Gastrocnemius medialis (tissue), 4 donors: ENCODE measurements around the gene KPTN. TPM values are rescaled to one million over a fixed set of nuclear protein-coding genes. Genes with fewer than 3 reads are reported as not detected.

Experiments
- ATAC-seq, 2 donors: fragments of 150-250 bp; one replicate each; pipeline ENCODE4 v1.9.1; 2016
- DNase-seq, 2 donors: peaks; one replicate each; pipeline ENCODE4 v3.0.0-alpha.2; 2019
- H3K27ac ChIP-seq, 4 donors: fragments of 200-600 bp; sonication (generic); 1 replicate in 1 of 4; 2 replicates in 3 of 4; pipeline ENCODE4 v1.5.1; 2016 to 2018; ENCODE audit warnings: mild to moderate bottlenecking in 2 of 4, moderate library complexity in 1 of 4
- H3K27me3 ChIP-seq, 3 donors: fragments of 200-600 bp; sonication (generic) in 2 of 3; 1 replicate in 1 of 3; 2 replicates in 2 of 3; pipeline versions ENCODE4 v1.5.1 to v1.6.0; 2016 to 2019; ENCODE audit warnings: mild to moderate bottlenecking in 1 of 3, moderate library complexity in 1 of 3
- H3K36me3 ChIP-seq, 2 donors: fragments of 200-600 bp; sonication (generic) in 1 of 2; one replicate each; pipeline ENCODE4 v1.5.1; 2017 to 2018
- H3K4me1 ChIP-seq, 2 donors: fragments of 200-600 bp; sonication (generic) in 1 of 2; one replicate each; pipeline ENCODE4 v1.5.1; 2016 to 2017; ENCODE audit warnings: mild to moderate bottlenecking in 2 of 2
- H3K4me3 ChIP-seq, 4 donors: fragments of 200-600 bp; sonication (generic) in 3 of 4; 1 replicate in 1 of 4; 2 replicates in 3 of 4; pipeline ENCODE4 v1.5.1; 2016 to 2019; ENCODE audit warnings: mild to moderate bottlenecking in 2 of 4
- H3K9me3 ChIP-seq, 3 donors: fragments of 200-600 bp; sonication (generic) in 2 of 3; 1 replicate in 1 of 3; 2 replicates in 2 of 3; pipeline ENCODE4 v1.5.1; 2016 to 2019
- CTCF ChIP-seq, 5 experiments: fragments of 450-650 bp in 3 of 5; fragments of 200-600 bp in 2 of 5; sonication (generic) in 2 of 5; IDR thresholded peaks in 4 of 5; conservative IDR thresholded peaks in 1 of 5; 1 replicate in 4 of 5; 2 replicates in 1 of 5; pipeline ENCODE4 v1.5.1; 2016 to 2019; ENCODE audit warnings: antibody characterized with exemption in 5 of 5, mild to moderate bottlenecking in 3 of 5, moderate library complexity in 3 of 5
- POLR2A ChIP-seq, 2 donors: fragments of 450-650 bp; IDR thresholded peaks; one replicate each; pipeline ENCODE4 v1.6.1; 2017; ENCODE audit warnings: antibody characterized with exemption in 2 of 2, mild to moderate bottlenecking in 2 of 2, moderate library complexity in 2 of 2
- in situ Hi-C, 4 donors: fragments of 200-750 bp; cut with MboI; loops; one replicate each; pipeline versions ENCODE4 v1.15.0 to v1.8.0; 2017; ENCODE audit warnings: low sequenced_read_pairs in 4 of 4
- intact Hi-C: fragments of 100-400 bp; cut with DNase I; formaldehyde crosslinking; loops from one replicate; pipeline ENCODE4 v1.15.1; 2023; ENCODE audit warnings: low total_unique reads
- total RNA-seq, 4 donors: library from RNA; depleted of rRNA; stranded (reverse); fragments of >200 nt; gene quantifications; one replicate each; pipeline versions ENCODE4 v1.1.0 to v1.2.3, GENCODE V29; 2016

The KPTN gene
- total RNA-seq, 4 donors from 2014 or later: 0.91 to 6.4 (median 3.9) TPM

- Histone ChIP-seq H3K4me3 (no peak within 1 kb of the TSS), H3K36me3 (no peaks in the 10 kb centered on the region), H3K27me3 (peaks cover 41 to 57% (median 49%) of the 10 kb centered on the region in 3 donors), H3K4me1 (no peaks in the 10 kb centered on the region), H3K9me3 (no peaks in the 10 kb centered on the region), H3K27ac (no peak within 1 kb of the TSS)
- intact Hi-C loops: no loop called here
- in situ Hi-C loops: no loop called here
- DNase-seq (no peak), ATAC-seq (no peak)
- no peak for TF ChIP-seq POLR2A (IDR thresholded peaks at IDR 0.05)
- TF ChIP-seq CTCF (IDR thresholded peaks at IDR 0.05 in 4 of 5, conservative IDR thresholded peaks at IDR 0.05 in 1 of 5): no peak
These were observed 12.1 kb downstream of the KPTN start, which contains the start of gene SLC8A2 for GRCh38 chr19:47471733-47472457. Gene SLC8A2 (minus strand): TSS chr19:47471893. CDS start chr19:47466403, 5,490 bp downstream.

- intact Hi-C loops (no loop called here), in situ Hi-C loops (no loop called here)
- Histone ChIP-seq H3K4me3 (no peak overlapping the region), H3K27me3 (peaks cover 41 to 61% (median 49%) of the 10 kb centered on the region in 3 donors), H3K4me1 (no peaks in the 10 kb centered on the region), H3K9me3 (no peaks in the 10 kb centered on the region), H3K27ac (no peak overlapping the region), H3K36me3 (no peaks in the 10 kb centered on the region)
- ATAC-seq (no peak), DNase-seq (no peak)
- TF ChIP-seq CTCF (IDR thresholded peaks at IDR 0.05 in 4 of 5, conservative IDR thresholded peaks at IDR 0.05 in 1 of 5) (no peak), POLR2A (IDR thresholded peaks at IDR 0.05) (no peak)
These were observed 12.7 kb downstream of the KPTN start for GRCh38 chr19:47471381-47471732.

GRCh38 chr19:47470447-47471195, 13.4 kb downstream of the KPTN start:
- no peak overlapping the region for H3K27ac ChIP-seq
- no peak overlapping the region for H3K4me3 ChIP-seq
- TF ChIP-seq POLR2A (IDR thresholded peaks at IDR 0.05): no peak
- TF ChIP-seq CTCF (IDR thresholded peaks at IDR 0.05 in 4 of 5, conservative IDR thresholded peaks at IDR 0.05 in 1 of 5): no peak

GRCh38 chr19:47469719-47470118, 14.3 kb downstream of the KPTN start:
- Histone ChIP-seq H3K4me1 (no peaks in the 10 kb centered on the region), H3K36me3 (no peaks in the 10 kb centered on the region), H3K27me3 (peaks cover 41 to 64% (median 49%) of the 10 kb centered on the region in 3 donors), H3K27ac (no peak overlapping the region), H3K9me3 (no peaks in the 10 kb centered on the region), H3K4me3 (no peak overlapping the region)
- in situ Hi-C loops (no loop called here), intact Hi-C loops (no loop called here)
- no peak for ATAC-seq
- no peak for TF ChIP-seq POLR2A (IDR thresholded peaks at IDR 0.05)
- no peak for TF ChIP-seq CTCF (IDR thresholded peaks at IDR 0.05 in 4 of 5, conservative IDR thresholded peaks at IDR 0.05 in 1 of 5)
- DNase-seq: no peak

More at GRCh38 chr19:47470447-47471195, 13.4 kb downstream of the KPTN start:
- ATAC-seq (no peak), DNase-seq (no peak)
- Histone ChIP-seq H3K4me1 (no peaks in the 10 kb centered on the region), H3K36me3 (no peaks in the 10 kb centered on the region), H3K27me3 (peaks cover 41 to 64% (median 49%) of the 10 kb centered on the region in 3 donors), H3K9me3 (no peaks in the 10 kb centered on the region)
- in situ Hi-C loops (no loop called here), intact Hi-C loops (no loop called here)
